ENCODE measurements around the gene ADCY3. TPM values are rescaled to one million over a fixed set of nuclear protein-coding genes. Genes with fewer than 3 reads are reported as not detected.

ADCY3 gene
- total and polyA plus RNA-seq, 9 of the 15 experiments (the other 6 are each of a cell fraction or from before 2014, with no cell fraction given): 1.5 to 54.8 (median 26.3) TPM

DNA sequence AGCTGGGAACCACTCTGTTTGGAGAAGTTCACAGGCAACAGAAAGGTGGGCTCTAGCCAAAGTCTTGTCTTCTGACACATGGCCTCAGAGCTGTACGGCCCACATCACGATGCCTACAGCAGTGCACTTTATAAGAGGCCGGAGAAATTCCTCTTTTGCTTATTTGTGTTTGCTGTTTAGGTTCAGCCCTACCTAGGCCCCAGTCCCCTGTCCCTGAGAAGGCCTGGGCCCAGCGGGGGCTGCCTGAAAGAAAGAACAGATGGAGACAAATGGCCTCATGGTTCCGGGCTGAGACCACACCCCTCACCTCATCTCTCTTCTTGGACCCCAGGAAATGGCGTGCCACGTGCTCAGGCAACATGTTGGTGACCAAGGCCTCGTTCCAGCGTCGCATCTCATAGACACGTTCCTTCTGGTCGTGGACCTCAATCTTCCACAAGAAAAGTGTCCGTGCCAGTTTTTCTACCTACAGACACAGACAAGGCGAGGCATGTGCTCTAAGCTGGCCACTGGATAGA lies 95.9 kb downstream of the ADCY3 start:
- FAIRE-seq (no peak), ATAC-seq (no peak), DNase-seq (ENCODE audit: extremely low read depth in 1 of 4, low spot score in 3 of 4) (no peak)
- Histone ChIP-seq H4K20me1 (replicated peaks; ENCODE audit: control insufficient read depth, insufficient read depth, low read length) (0 out of 2 replicates have a peak, but pooled peaks cover 2% of the 10 kb centered on the region), H3K4me2 (ENCODE audit: insufficient read depth, low read length) (no peak overlapping the region), H3K9me1 (ENCODE audit: control insufficient read depth, insufficient read depth, low read length) (no peaks in the 10 kb centered on the region), H2AFZ (ENCODE audit: low read depth, low read length) (no peak overlapping the region), H3K9me3 (replicated peaks; ENCODE audit: control insufficient read depth, insufficient read depth, low read depth, low read length) (no peaks in the 10 kb centered on the region), H3K27ac (ENCODE audit: extremely low read depth, low read depth, low read length) (no peak overlapping the region), H3K4me3 (no peak overlapping the region), H3K36me3 (ENCODE audit: control insufficient read depth, insufficient read depth, low read length) (peaks cover 78% of the 10 kb centered on the region), H3K27me3 (ENCODE audit: control insufficient read depth in 2 of 2, insufficient read depth in 2 of 2, low read length in 2 of 2) (no peaks in the 10 kb centered on the region), H3K9ac (ENCODE audit: insufficient read depth in 1 of 2, low read depth in 2 of 2, low read length in 2 of 2) (no peak overlapping the region), H3K79me2 (ENCODE audit: control insufficient read depth, insufficient read depth, low read length) (no peaks in the 10 kb centered on the region), H3K4me1 (replicated peaks in 1 of 2; ENCODE audit: control insufficient read depth in 2 of 2, insufficient read depth in 2 of 2, low read length in 2 of 2) (peaks cover 0 to 7% of the 10 kb centered on the region in 2 experiments; a peak in 2 of 5 replicates)
- POLR2A ChIA-PET: interaction anchor here (1.1 kb wide), 1 partner anchor 9 kb away, joined by 3 read pairs; no protein-coding TSS in a partner anchor
- CTCF ChIA-PET (ENCODE audit: low intra/inter-chr PET ratio): no interaction called here
- no peak for TF ChIP-seq NELFE (IDR thresholded peaks at IDR 0.05; ENCODE audit: insufficient read depth, insufficient read length)
- peak; percentile 33; the same call in 1 of the 2 replicates for TF ChIP-seq POLR2G (IDR thresholded peaks at IDR 0.05; ENCODE audit: low read depth, low read length)
- in situ Hi-C loops (cut with MboI): no loop called here
- intact Hi-C loops (cut with micrococcal nuclease): no loop called here
- no TSS peak for BruUV-seq (replicated peaks)
- 98% methylated on average over 14 of the region's 14 CpGs for WGBS (ENCODE audit: insufficient coverage, low coverage, missing lambda C conversion rate)

GRCh38 chr2:24822049-24822706 lies 97.9 kb downstream of the ADCY3 start:
- POLR2A ChIA-PET: interaction anchor here (0.7 to 1.8 kb wide), 7 partner anchors 9 to 516 kb away, joined by 3 to 6 read pairs (median 3); no protein-coding TSS in a partner anchor
- FAIRE-seq (no peak), ATAC-seq (no peak), DNase-seq (ENCODE audit: extremely low read depth in 1 of 4, low spot score in 3 of 4) (no peak)
- no TSS peak for BruUV-seq (replicated peaks)
- Histone ChIP-seq H3K9ac (ENCODE audit: insufficient read depth in 1 of 2, low read depth in 2 of 2, low read length in 2 of 2) (no peak overlapping the region), H3K27me3 (ENCODE audit: control insufficient read depth in 2 of 2, insufficient read depth in 2 of 2, low read length in 2 of 2) (no peaks in the 10 kb centered on the region), H3K4me2 (ENCODE audit: insufficient read depth, low read length) (no peak overlapping the region), H3K4me3 (no peak overlapping the region), H4K20me1 (replicated peaks; ENCODE audit: control insufficient read depth, insufficient read depth, low read length) (0 out of 2 replicates have a peak, but pooled peaks cover 2% of the 10 kb centered on the region), H3K9me1 (ENCODE audit: control insufficient read depth, insufficient read depth, low read length) (no peaks in the 10 kb centered on the region), H3K9me3 (replicated peaks; ENCODE audit: control insufficient read depth, insufficient read depth, low read depth, low read length) (no peaks in the 10 kb centered on the region), H3K27ac (ENCODE audit: extremely low read depth, low read depth, low read length) (no peak overlapping the region), H3K4me1 (replicated peaks in 1 of 2; ENCODE audit: control insufficient read depth in 2 of 2, insufficient read depth in 2 of 2, low read length in 2 of 2) (peaks cover 5 to 14% of the 10 kb centered on the region in 2 experiments; a peak in 4 of 5 replicates), H3K79me2 (ENCODE audit: control insufficient read depth, insufficient read depth, low read length) (no peaks in the 10 kb centered on the region; the same call in 1 of the 3 replicates), H3K36me3 (ENCODE audit: control insufficient read depth, insufficient read depth, low read length) (peaks cover 96% of the 10 kb centered on the region), H2AFZ (ENCODE audit: low read depth, low read length) (no peak overlapping the region)
- CTCF ChIA-PET (ENCODE audit: low intra/inter-chr PET ratio): no interaction called here
- TF ChIP-seq ZNF507 (tag; conservative IDR thresholded peaks at IDR 0.05): no peak
- TF ChIP-seq POLR2AphosphoS5 (IDR thresholded peaks at IDR 0.05; ENCODE audit: control insufficient read depth, insufficient read depth, low read depth, low read length): 0 out of 2 replicates have a peak, but pooled peaks have one; percentile 27
- 0 out of 2 replicates have a peak, but pooled peaks have one; percentile 2 for TF ChIP-seq POLR2A (conservative IDR thresholded peaks at IDR 0.05)
- no peak for TF ChIP-seq THRA (IDR thresholded peaks at IDR 0.05)
- TF ChIP-seq ZNF174 (CRISPR knock-in tag; IDR thresholded peaks at IDR 0.05): no peak
- TF ChIP-seq PPARD (CRISPR knock-in tag; IDR thresholded peaks at IDR 0.05): no peak
- in situ Hi-C loops (cut with MboI): no loop called here
- 88% methylated on average over 7 of the region's 7 CpGs for WGBS (ENCODE audit: insufficient coverage, low coverage, missing lambda C conversion rate)
- intact Hi-C loops (cut with micrococcal nuclease): no loop called here
